IMR-90 (cell line): ENCODE measurements around the gene VCP. TPM values are rescaled to one million over a fixed set of nuclear protein-coding genes. Genes with fewer than 3 reads are reported as not detected.

Experiments used
- ATAC-seq: fragments of 200-7000 bp; cut with Tn5 transposase; 2 replicates; pipeline ENCODE4 v1.9.1; 2020; ENCODE audit warnings: low read depth, mild to moderate bottlenecking, moderate library complexity
- BruUV-seq: library from RNA; stranded (reverse); fragments of 400-500 nt; replicated peaks from 2 replicates; lab custom pipeline; 2021; lab: Mats Ljungman, UMichigan
- CTCF ChIA-PET: fragments of 300-600 bp; formaldehyde crosslinking; extraction: SDS; loops from one replicate; lab custom pipeline; 2021; ENCODE audit warnings: antibody characterized with exemption; lab: Yijun Ruan, JAX
- POLR2A ChIA-PET: fragments of 300-600 bp; sonication (Branson Sonifier 250); formaldehyde crosslinking; loops from one replicate; lab custom pipeline; 2022; ENCODE audit warnings: antibody characterized with exemption; ENCODE audit not compliant: unreplicated experiment; lab: Charles Lee
- DNase-seq: peaks from one replicate; pipeline ENCODE4 v3.0.0; 2013
- H2AFZ ChIP-seq: replicated peaks from 2 replicates; pipeline ENCODE3; 2013; ENCODE audit warnings: low read length, mild to moderate bottlenecking; ENCODE audit not compliant: poor library complexity
- H2AK5ac ChIP-seq: 2 replicates; pipeline ENCODE4 v1.6.1; 2013; ENCODE audit warnings: low read depth, low read length, inconsistent platforms
- H2AK9ac ChIP-seq: replicated peaks from 2 replicates; pipeline ENCODE3; 2013; ENCODE audit warnings: mild to moderate bottlenecking, low read depth, low read length, moderate library complexity; ENCODE audit not compliant: poor library complexity
- H2BK120ac ChIP-seq: 2 replicates; pipeline ENCODE4 v1.6.1; 2013; ENCODE audit warnings: low read depth, low read length, inconsistent platforms
- H2BK15ac ChIP-seq: 3 replicates; pipeline ENCODE4 v1.6.1; 2013; ENCODE audit warnings: low read depth, low read length, inconsistent platforms
- H2BK20ac ChIP-seq: 2 replicates; pipeline ENCODE4 v1.6.1; 2013; ENCODE audit warnings: low read depth, mild to moderate bottlenecking, inconsistent platforms, low read length, moderate library complexity
- H2BK5ac ChIP-seq: 2 replicates; pipeline ENCODE4 v1.6.1; 2013; ENCODE audit warnings: mild to moderate bottlenecking, low read depth, low read length, inconsistent platforms; ENCODE audit not compliant: poor library complexity, severe bottlenecking
- H3K14ac ChIP-seq: replicated peaks from 2 replicates; pipeline ENCODE4 v1.6.1; 2013; ENCODE audit warnings: low read depth, low read length, inconsistent platforms
- H3K18ac ChIP-seq: 2 replicates; pipeline ENCODE4 v1.6.1; 2013; ENCODE audit warnings: low read depth, low read length, control low read depth
- H3K23ac ChIP-seq: 2 replicates; pipeline ENCODE4 v1.6.1; 2013; ENCODE audit warnings: low read depth, low read length, inconsistent platforms
- H3K27ac ChIP-seq: 2 replicates; pipeline ENCODE4 v1.5.1; 2013; ENCODE audit warnings: mild to moderate bottlenecking, control low read depth, low read length; ENCODE audit not compliant: insufficient read depth
- H3K27me3 ChIP-seq: 2 replicates; pipeline ENCODE4 v1.6.1; 2013; ENCODE audit warnings: low read length; ENCODE audit not compliant: control insufficient read depth, insufficient read depth
- H3K36me3 ChIP-seq: 2 replicates; pipeline ENCODE4 v1.6.1; 2013; ENCODE audit warnings: low read length, mixed read lengths; ENCODE audit not compliant: control insufficient read depth, insufficient read depth
- H3K4ac ChIP-seq: 2 replicates; pipeline ENCODE4 v1.6.1; 2013; ENCODE audit warnings: low read depth, low read length, inconsistent platforms
- H3K4me1 ChIP-seq: 2 replicates; pipeline ENCODE4 v1.6.1; 2013; ENCODE audit warnings: low read length, mixed read lengths; ENCODE audit not compliant: control insufficient read depth, insufficient read depth
- H3K4me2 ChIP-seq: 2 replicates; pipeline ENCODE4 v1.6.1; 2013; ENCODE audit warnings: low read depth, mild to moderate bottlenecking, control low read depth, low read length, moderate library complexity
- H3K4me3 ChIP-seq: 2 replicates; pipeline ENCODE4 v1.5.1; 2013; ENCODE audit warnings: low read depth, mild to moderate bottlenecking, control low read depth, low read length, moderate library complexity; ENCODE audit not compliant: insufficient read depth
- H3K56ac ChIP-seq: 2 replicates; pipeline ENCODE4 v1.6.1; 2013; ENCODE audit warnings: low read length, inconsistent platforms; ENCODE audit not compliant: insufficient read depth; ENCODE audit errors: extremely low read depth
- H3K79me1 ChIP-seq, 2 experiments: 2 replicates each; pipeline ENCODE4 v1.6.1; 2013; ENCODE audit warnings: low read length in 2 of 2, inconsistent platforms in 1 of 2, low read depth in 1 of 2
- H3K9ac ChIP-seq: 2 replicates; pipeline ENCODE4 v1.6.1; 2013; ENCODE audit warnings: low read depth, low read length, control low read depth
- H3K9me1 ChIP-seq: 2 replicates; pipeline ENCODE4 v1.6.1; 2013; ENCODE audit warnings: low read length, inconsistent platforms; ENCODE audit not compliant: insufficient read depth
- H3K9me3 ChIP-seq: 2 replicates; pipeline ENCODE4 v1.6.1; 2013; ENCODE audit warnings: low read length; ENCODE audit not compliant: control insufficient read depth, insufficient read depth
- H4K20me1 ChIP-seq: 2 replicates; pipeline ENCODE4 v1.6.1; 2013; ENCODE audit warnings: low read length, inconsistent platforms; ENCODE audit not compliant: insufficient read depth
- H4K5ac ChIP-seq: 2 replicates; pipeline ENCODE4 v1.6.1; 2013; ENCODE audit warnings: mild to moderate bottlenecking, low read depth, low read length, control low read depth
- H4K8ac ChIP-seq, 2 experiments: 2 replicates each; pipeline ENCODE4 v1.6.1; 2013; ENCODE audit warnings: low read depth in 2 of 2, low read length in 2 of 2, control low read depth in 1 of 2, inconsistent platforms in 1 of 2
- H4K91ac ChIP-seq: 2 replicates; pipeline ENCODE4 v1.6.1; 2013; ENCODE audit warnings: low read depth, low read length, inconsistent platforms; ENCODE audit not compliant: insufficient read depth
- CEBPB ChIP-seq: IDR thresholded peaks from 2 replicates; pipeline ENCODE4 v1.6.1; 2012; ENCODE audit warnings: low read depth, low read length, improper control_type of control experiment
- CHD1 ChIP-seq: IDR thresholded peaks from 2 replicates; pipeline ENCODE4 v1.6.1; 2012; ENCODE audit warnings: low read depth, low read length, improper control_type of control experiment
- CTCF ChIP-seq: conservative IDR thresholded peaks from 2 replicates; pipeline ENCODE4 v1.5.1; 2012; ENCODE audit warnings: mild to moderate bottlenecking, low read depth, low read length, improper control_type of control experiment
- ELK1 ChIP-seq: fragments of 150-350 bp; IDR thresholded peaks from 2 replicates; pipeline ENCODE4 v1.6.1; 2016; ENCODE audit warnings: low read depth, mild to moderate bottlenecking, low read length, moderate library complexity, borderline replicate concordance
- FOS ChIP-seq: fragments of 150-350 bp; IDR thresholded peaks from 2 replicates; pipeline ENCODE4 v1.6.1; 2016; ENCODE audit warnings: low read depth, low read length
- MAFK ChIP-seq: IDR thresholded peaks from 2 replicates; pipeline ENCODE4 v1.6.1; 2012; ENCODE audit warnings: low read depth, low read length, improper control_type of control experiment
- MAZ ChIP-seq: IDR thresholded peaks from 2 replicates; pipeline ENCODE4 v1.6.1; 2012; ENCODE audit warnings: low read depth, mild to moderate bottlenecking, low read length, improper control_type of control experiment, moderate library complexity, borderline replicate concordance
- POLR2A ChIP-seq: IDR thresholded peaks from 2 replicates; pipeline ENCODE4 v1.6.1; 2012; ENCODE audit warnings: mild to moderate bottlenecking, low read depth, low read length
- RFX5 ChIP-seq: IDR thresholded peaks from 2 replicates; pipeline ENCODE4 v1.8.0; 2012; ENCODE audit warnings: low read depth, mild to moderate bottlenecking, low read length, moderate library complexity
- WGBS, 2 experiments: methylation state at CpG; one replicate each; pipeline versions ENCODE4 v1.1.5 to v1.1.7; 2013; ENCODE audit warnings: missing lambda C conversion rate in 2 of 2; ENCODE audit not compliant: insufficient read length in 1 of 2; ENCODE audit errors: extremely low coverage in 2 of 2; 5-methylcytosine and 5-hydroxymethylcytosine counted together
- dilution Hi-C: fragments of 300-500 bp; cut with HindIII; formaldehyde crosslinking; loops from one replicate; pipeline ENCODE4 v1.14.3; 2018; ENCODE audit warnings: low sequenced_read_pairs; ENCODE audit not compliant: unreplicated experiment
- in situ Hi-C: fragments of 300-500 bp; cut with MboI; formaldehyde crosslinking; loops from 3 replicates; pipeline ENCODE4 v1.14.3; 2019; ENCODE audit warnings: low sequenced_read_pairs, inconsistent platforms, mixed read lengths
- intact Hi-C: fragments of 100-400 bp; cut with micrococcal nuclease; formaldehyde crosslinking; loops from 2 replicates; pipeline ENCODE4 v1.10.0; 2022
- polyA plus RNA-seq, 3 experiments: library from polyadenylated mRNA; depleted of rRNA; stranded (reverse); fragments of >200 nt; gene quantifications; 2 replicates each; pipeline ENCODE4 v1.2.3, GENCODE V29; 2012; ENCODE audit warnings: low replicate concordance in 1 of 3
- total RNA-seq: library from RNA; depleted of rRNA; stranded (reverse); fragments of >200 nt; gene quantifications from 2 replicates; pipeline ENCODE4 v1.2.3, GENCODE V29; 2012

The VCP gene
- total and polyA plus RNA-seq, 2 of the 4 experiments (the other 2 are of a cell fraction): 292 to 516 TPM

- DNase-seq: no peak
- H2AFZ ChIP-seq: no peak overlapping the region
- no peak overlapping the region for H3K27ac ChIP-seq
- no peak overlapping the region for H3K9ac ChIP-seq
- no peak overlapping the region for H4K8ac ChIP-seq
- H2AK5ac ChIP-seq: no peak overlapping the region
- H3K23ac ChIP-seq: no peak overlapping the region
- no peaks in the 10 kb centered on the region for H3K27me3 ChIP-seq
- no TSS peak for BruUV-seq
- 60% methylated on average over 1 of the region's 8 CpGs; no CpG with 5 or more reads in 1 of the 2 experiments for WGBS, 2 experiments
- dilution Hi-C loops: no loop called here
- H2BK120ac ChIP-seq: no peak overlapping the region
- H3K79me1 ChIP-seq: peaks cover 23 to 48% of the 10 kb centered on the region in 2 experiments; a peak in 3 of 4 replicates
- H3K4ac ChIP-seq: no peak overlapping the region
- H3K9me3 ChIP-seq: no peaks in the 10 kb centered on the region
- no peak overlapping the region for H3K4me3 ChIP-seq
- H4K20me1 ChIP-seq: peaks cover 12% of the 10 kb centered on the region; the same call in 1 of the 2 replicates
- H2BK5ac ChIP-seq: no peak overlapping the region
- TF ChIP-seq FOS: no peak
- TF ChIP-seq RFX5: no peak
- no peak for TF ChIP-seq ELK1
- TF ChIP-seq MAFK: no peak
- no peak for TF ChIP-seq CHD1
- TF ChIP-seq CEBPB: no peak
- TF ChIP-seq POLR2A: no peak
- TF ChIP-seq MAZ: no peak
- TF ChIP-seq CTCF: no peak
- in situ Hi-C loops: no loop called here
- peaks cover 15% of the 10 kb centered on the region for H3K4me1 ChIP-seq
- no peak overlapping the region for H4K5ac ChIP-seq
- H3K56ac ChIP-seq: no peak overlapping the region
- intact Hi-C loops: no loop called here
- no peak overlapping the region for H2BK15ac ChIP-seq
- no peak overlapping the region for H4K91ac ChIP-seq
- H2BK20ac ChIP-seq: no peak overlapping the region
- CTCF ChIA-PET: no interaction called here
- ATAC-seq: no peak
- H3K36me3 ChIP-seq: peaks cover 33% of the 10 kb centered on the region
- POLR2A ChIA-PET: no interaction called here
- no peak overlapping the region for H2AK9ac ChIP-seq
- no peak overlapping the region for H3K14ac ChIP-seq
- H3K18ac ChIP-seq: no peak overlapping the region
- H3K4me2 ChIP-seq: no peak overlapping the region
- peaks cover 17% of the 10 kb centered on the region for H3K9me1 ChIP-seq
These were observed 36.6 kb upstream of the VCP start for GRCh38 chr9:35108946-35109575.
